Trophoblast cell (in vitro differentiated cells and primary cell): Measurements from ENCODE around the gene ABCC3.
A peak's percentile ranks its signal among the peaks of the same experiment; 100 is the strongest.

Experiments used
- DNase-seq, 2 donors: peaks; one replicate each; pipeline ENCODE4 v3.0.0-alpha.2; 2016
- H2AFZ ChIP-seq: 2 replicates; pipeline ENCODE4 v1.6.1; 2013; ENCODE audit warnings: low read length, moderate library complexity, mild to moderate bottlenecking; ENCODE audit not compliant: insufficient read depth, poor library complexity
- H2AK5ac ChIP-seq: 2 replicates; pipeline ENCODE4 v1.6.1; 2013; ENCODE audit warnings: mild to moderate bottlenecking, low read length
- H2BK120ac ChIP-seq: 2 replicates; pipeline ENCODE4 v1.6.1; 2013; ENCODE audit warnings: low read length, mild to moderate bottlenecking, moderate library complexity; ENCODE audit not compliant: insufficient read depth, poor library complexity
- H2BK12ac ChIP-seq: 2 replicates; pipeline ENCODE4 v1.6.1; 2013; ENCODE audit warnings: mild to moderate bottlenecking, low read length, moderate library complexity
- H2BK5ac ChIP-seq: 2 replicates; pipeline ENCODE4 v1.6.1; 2013; ENCODE audit warnings: low read length, low read depth, moderate library complexity, mild to moderate bottlenecking; ENCODE audit not compliant: poor library complexity
- H3K14ac ChIP-seq: 2 replicates; pipeline ENCODE4 v1.6.1; 2013; ENCODE audit warnings: mild to moderate bottlenecking, low read length
- H3K18ac ChIP-seq: 2 replicates; pipeline ENCODE4 v1.6.1; 2013; ENCODE audit warnings: mild to moderate bottlenecking, low read length
- H3K23ac ChIP-seq: 2 replicates; pipeline ENCODE4 v1.6.1; 2013; ENCODE audit warnings: low read length
- H3K27ac ChIP-seq: 2 replicates; pipeline ENCODE4 v1.5.1; 2013; ENCODE audit warnings: low read depth, mild to moderate bottlenecking, inconsistent platforms, low read length, moderate library complexity
- H3K27me3 ChIP-seq: 2 replicates; pipeline ENCODE4 v1.6.1; 2013; ENCODE audit warnings: inconsistent platforms, mild to moderate bottlenecking, low read length, moderate library complexity; ENCODE audit not compliant: insufficient read depth
- H3K36me3 ChIP-seq, 2 experiments: 1 replicate in 1 of 2; 2 replicates in 1 of 2; pipeline ENCODE4 v1.6.1; 2013; ENCODE audit warnings: low read length in 2 of 2, mild to moderate bottlenecking in 2 of 2, moderate library complexity in 1 of 2; ENCODE audit not compliant: insufficient read depth in 2 of 2, control insufficient read depth in 1 of 2
- H3K4ac ChIP-seq: 2 replicates; pipeline ENCODE4 v1.6.1; 2013; ENCODE audit warnings: low read depth, mild to moderate bottlenecking, low read length, moderate library complexity
- H3K4me1 ChIP-seq, 2 experiments: 1 replicate in 1 of 2; 2 replicates in 1 of 2; pipeline ENCODE4 v1.6.1; 2013; ENCODE audit warnings: low read length in 2 of 2, mild to moderate bottlenecking in 2 of 2, moderate library complexity in 1 of 2; ENCODE audit not compliant: insufficient read depth in 2 of 2, control insufficient read depth in 1 of 2
- H3K4me2 ChIP-seq: 2 replicates; pipeline ENCODE4 v1.6.1; 2013; ENCODE audit warnings: inconsistent platforms, mild to moderate bottlenecking, low read length, moderate library complexity
- H3K4me3 ChIP-seq: 2 replicates; pipeline ENCODE4 v1.5.1; 2013; ENCODE audit warnings: mild to moderate bottlenecking, low read depth, low read length, inconsistent platforms
- H3K79me1 ChIP-seq: one replicate; pipeline ENCODE4 v1.6.1; 2013; ENCODE audit warnings: low read length
- H3K79me2 ChIP-seq: 2 replicates; pipeline ENCODE4 v1.6.1; 2013; ENCODE audit warnings: low read length, mild to moderate bottlenecking; ENCODE audit not compliant: control insufficient read depth, insufficient read depth, poor library complexity
- H3K9ac ChIP-seq: 2 replicates; pipeline ENCODE4 v1.6.1; 2013; ENCODE audit warnings: mild to moderate bottlenecking, low read length
- H3K9me3 ChIP-seq: 2 replicates; pipeline ENCODE4 v1.6.1; 2013; ENCODE audit warnings: low read depth, mild to moderate bottlenecking, control low read depth, inconsistent platforms, low read length; ENCODE audit not compliant: insufficient read depth
- H4K12ac ChIP-seq: 2 replicates; pipeline ENCODE4 v1.6.1; 2013; ENCODE audit warnings: low read depth, mild to moderate bottlenecking, low read length, moderate library complexity
- H4K8ac ChIP-seq: 2 replicates; pipeline ENCODE4 v1.6.1; 2013; ENCODE audit warnings: low read depth, mild to moderate bottlenecking, low read length, moderate library complexity
- H4K91ac ChIP-seq: one replicate; pipeline ENCODE4 v1.6.1; 2013; ENCODE audit warnings: low read depth, mild to moderate bottlenecking, low read length, moderate library complexity
- WGBS: extraction: QIAGEN DNeasy Blood & Tissue Kit; methylation state at CpG from one replicate; pipeline ENCODE4 v1.1.7; 2013; ENCODE audit warnings: missing lambda C conversion rate; ENCODE audit not compliant: insufficient read length, insufficient coverage; ENCODE audit errors: extremely low coverage; 5-methylcytosine and 5-hydroxymethylcytosine counted together

Gene ABCC3

GRCh38 chr17:50659179-50659578, 24.5 kb downstream of the ABCC3 start:
- Histone ChIP-seq H4K91ac (no peak overlapping the region), H3K27ac (no peak overlapping the region), H3K14ac (no peak overlapping the region), H3K79me1 (peaks cover 21% of the 10 kb centered on the region), H2BK120ac (no peak overlapping the region), H3K23ac (no peak overlapping the region), H3K4ac (no peak overlapping the region), H3K79me2 (peaks cover 2% of the 10 kb centered on the region), H2AFZ (no peak overlapping the region), H3K27me3 (no peaks in the 10 kb centered on the region), H3K4me3 (no peak overlapping the region), H4K8ac (peak overlapping the region; percentile 26), H3K9me3 (no peaks in the 10 kb centered on the region), H2BK5ac (no peak overlapping the region), H3K36me3 (no peaks in the 10 kb centered on the region), H3K4me2 (no peak overlapping the region), H4K12ac (no peak overlapping the region), H3K18ac (no peak overlapping the region), H3K4me1 (peaks cover 26 to 36% of the 10 kb centered on the region in 2 experiments), H3K9ac (no peak overlapping the region), H2AK5ac (no peak overlapping the region), H2BK12ac (no peak overlapping the region)
- WGBS: no CpG with 5 or more reads among the region's 10 CpGs
- DNase-seq: no peak

GRCh38 chr17:50660042-50660886, 25.6 kb downstream of the ABCC3 start:
- Histone ChIP-seq H3K4me1 (peaks cover 26 to 36% of the 10 kb centered on the region in 2 experiments), H3K14ac (peak overlapping the region; percentile 16), H4K8ac (no peak overlapping the region), H3K9me3 (no peaks in the 10 kb centered on the region), H3K18ac (no peak overlapping the region), H2AK5ac (peak overlapping the region; percentile 46), H3K79me1 (peaks cover 21% of the 10 kb centered on the region), H3K79me2 (peaks cover 2% of the 10 kb centered on the region), H3K36me3 (no peaks in the 10 kb centered on the region), H2AFZ (no peak overlapping the region), H4K91ac (peak overlapping the region; percentile 89), H4K12ac (no peak overlapping the region), H3K27ac (no peak overlapping the region), H3K9ac (no peak overlapping the region), H3K4me3 (no peak overlapping the region), H3K4me2 (no peak overlapping the region), H3K27me3 (no peaks in the 10 kb centered on the region), H2BK12ac (peak overlapping the region; percentile 22), H3K4ac (no peak overlapping the region), H3K23ac (no peak overlapping the region), H2BK5ac (no peak overlapping the region), H2BK120ac (peak overlapping the region; percentile 46)
- no CpG with 5 or more reads among the region's 11 CpGs for WGBS
- no peak for DNase-seq

- Histone ChIP-seq H4K12ac (no peak overlapping the region), H3K9me3 (no peaks in the 10 kb centered on the region), H3K18ac (peak overlapping the region; percentile 0), H3K9ac (no peak overlapping the region), H4K91ac (peak overlapping the region; percentile 89), H2BK12ac (peak overlapping the region; percentile 22), H3K79me2 (peaks cover 2% of the 10 kb centered on the region), H2AK5ac (peak overlapping the region; percentile 46), H3K4me1 (peaks cover 26 to 36% of the 10 kb centered on the region in 2 experiments), H3K4me2 (no peak overlapping the region), H3K4ac (no peak overlapping the region), H3K36me3 (no peaks in the 10 kb centered on the region), H2BK5ac (peak overlapping the region; percentile 5), H2AFZ (no peak overlapping the region), H3K23ac (no peak overlapping the region), H2BK120ac (peak overlapping the region; percentile 46), H3K27me3 (no peaks in the 10 kb centered on the region), H3K27ac (no peak overlapping the region), H3K4me3 (no peak overlapping the region), H3K14ac (peak overlapping the region; percentile 16), H4K8ac (peak overlapping the region; percentile 27), H3K79me1 (peaks cover 21% of the 10 kb centered on the region)
- peak; percentile 34 to 71 for DNase-seq
- WGBS: no CpG with 5 or more reads among the region's 10 CpGs
These were observed 26.2 kb downstream of the ABCC3 start for GRCh38 chr17:50660887-50661345.

DNA sequence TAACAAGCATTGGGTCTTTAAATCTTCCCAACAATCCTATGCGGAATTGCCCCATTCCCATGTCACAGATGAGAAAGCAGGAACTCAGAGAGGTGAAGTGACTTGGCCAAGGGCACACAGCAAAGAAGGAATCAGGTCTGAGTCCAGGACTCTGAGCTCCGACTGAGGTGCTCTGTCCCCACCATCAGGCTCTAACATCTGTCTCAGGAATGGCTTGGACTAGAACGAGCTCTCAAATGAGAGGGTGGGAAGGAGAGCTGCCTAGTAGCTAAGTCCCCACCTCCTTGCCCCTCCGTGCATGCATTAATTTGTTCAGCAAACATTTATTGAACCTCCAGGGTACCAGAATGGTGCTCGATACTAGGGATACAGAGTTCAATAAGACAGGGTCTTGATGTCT, 26.7 kb downstream of the ABCC3 start:
- Histone ChIP-seq H2BK120ac (peak overlapping the region; percentile 46), H3K27ac (no peak overlapping the region), H3K23ac (no peak overlapping the region), H4K91ac (peak overlapping the region; percentile 89), H3K79me1 (peaks cover 21% of the 10 kb centered on the region), H2AFZ (peak overlapping the region; percentile 38), H3K79me2 (peaks cover 2% of the 10 kb centered on the region), H3K4ac (peak overlapping the region; percentile 25), H3K4me1 (peaks cover 26 to 36% of the 10 kb centered on the region in 2 experiments), H2AK5ac (peak overlapping the region; percentile 46), H3K4me2 (no peak overlapping the region), H3K9ac (no peak overlapping the region), H4K12ac (peak overlapping the region; percentile 14), H3K36me3 (no peaks in the 10 kb centered on the region), H3K9me3 (no peaks in the 10 kb centered on the region), H3K27me3 (no peaks in the 10 kb centered on the region), H4K8ac (peak overlapping the region; percentile 27), H3K14ac (peak overlapping the region; percentile 16), H3K18ac (peak overlapping the region; percentile 0), H2BK5ac (peak overlapping the region; percentile 35), H2BK12ac (peak overlapping the region; percentile 22), H3K4me3 (no peak overlapping the region)
- WGBS: no CpG with 5 or more reads among the region's 5 CpGs
- DNase-seq: no peak
